DND-41 (cell line): Measurements from ENCODE around the gene SLC6A18.

Source experiments
- CTCF ChIP-seq: IDR thresholded peaks from 2 replicates; pipeline ENCODE4 v1.5.1; 2012; ENCODE audit warnings: borderline replicate concordance, low read length, moderate library complexity, mild to moderate bottlenecking; ENCODE audit not compliant: poor library complexity, severe bottlenecking; ENCODE audit errors: extremely low read depth
- EZH2 ChIP-seq: IDR thresholded peaks from 3 replicates; pipeline ENCODE4 v1.6.1; 2012; ENCODE audit warnings: borderline replicate concordance, low read depth, mild to moderate bottlenecking, moderate library complexity, low read length, inconsistent platforms; ENCODE audit not compliant: severe bottlenecking

- peak; percentile 7 for TF ChIP-seq CTCF
- TF ChIP-seq EZH2, result no peak
Observed at GRCh38 chr5:1235379-1235778, 10.2 kb downstream of the SLC6A18 start.
